Fibroblast of pulmonary artery (primary cell): ENCODE data around the gene SPNS2.

ENCODE experiments used
- DNase-seq: peaks from one replicate; pipeline ENCODE4 v3.0.0-alpha.2; 2010; ENCODE audit warnings: low read depth
- H3K4me3 ChIP-seq: replicated peaks from 2 replicates; pipeline ENCODE4 v1.5.1; 2011; ENCODE audit warnings: low read depth, mild to moderate bottlenecking, control low read depth, low read length, moderate library complexity
- CTCF ChIP-seq: IDR thresholded peaks from 2 replicates; pipeline ENCODE4 v1.5.1; 2011; ENCODE audit warnings: mild to moderate bottlenecking, control low read depth, low read length, inconsistent platforms; ENCODE audit errors: missing control alignments

Gene SPNS2

GRCh38 chr17:4545217-4545951, 46.7 kb downstream of the SPNS2 start:
- TF ChIP-seq CTCF: no peak
- no peak overlapping the region for H3K4me3 ChIP-seq
- DNase-seq: no peak

- DNase-seq: no peak
- no peak overlapping the region for H3K4me3 ChIP-seq
- no peak for TF ChIP-seq CTCF
Observed at GRCh38 chr17:4547118-4547906, 48.6 kb downstream of the SPNS2 start.

- no peak for DNase-seq
- no peak overlapping the region for H3K4me3 ChIP-seq
- no peak for TF ChIP-seq CTCF
Observed at GRCh38 chr17:4548061-4548461, 49.4 kb downstream of the SPNS2 start.

- H3K4me3 ChIP-seq: no peak overlapping the region
- no peak for DNase-seq
- TF ChIP-seq CTCF: no peak
Observed at GRCh38 chr17:4548721-4549531, 50.2 kb downstream of the SPNS2 start.

GRCh38 chr17:4549781-4550533, 51.3 kb downstream of the SPNS2 start:
- H3K4me3 ChIP-seq: no peak overlapping the region
- no peak for DNase-seq
- no peak for TF ChIP-seq CTCF

GRCh38 chr17:4550534-4551039, 51.9 kb downstream of the SPNS2 start:
- DNase-seq: no peak

More at GRCh38 chr17:4550534-4551039, 51.9 kb downstream of the SPNS2 start:
- no peak overlapping the region for H3K4me3 ChIP-seq
- TF ChIP-seq CTCF: no peak
